Bone marrow (tissue), 2 donors: ENCODE results near the gene PPP1R16B.

Experiments used
- DNase-seq, 2 donors: peaks; one replicate each; lab custom pipeline; 2025; lab: John Stamatoyannopoulos, UW

Gene PPP1R16B

DNA sequence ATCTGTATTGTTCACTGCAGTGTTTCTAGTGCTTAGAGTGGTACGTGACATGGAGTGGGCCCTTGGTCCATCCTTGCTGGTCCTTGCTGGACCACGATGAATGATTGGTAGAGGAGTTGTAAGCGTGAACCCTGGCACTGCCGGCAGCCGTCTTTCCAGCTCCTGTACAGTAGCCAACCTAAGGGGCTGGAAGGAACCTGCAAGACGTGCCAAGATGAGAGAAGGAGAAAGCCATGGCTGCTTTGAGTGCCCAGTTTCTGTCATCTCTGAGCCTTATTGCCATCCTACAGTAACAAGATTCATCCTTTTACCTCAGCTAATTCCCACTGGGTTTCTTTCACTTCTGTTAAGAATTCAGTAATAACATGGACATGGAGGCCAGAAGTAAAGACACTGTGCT lies 162.6 kb downstream of the PPP1R16B start:
- DNase-seq, result no peak

DNA sequence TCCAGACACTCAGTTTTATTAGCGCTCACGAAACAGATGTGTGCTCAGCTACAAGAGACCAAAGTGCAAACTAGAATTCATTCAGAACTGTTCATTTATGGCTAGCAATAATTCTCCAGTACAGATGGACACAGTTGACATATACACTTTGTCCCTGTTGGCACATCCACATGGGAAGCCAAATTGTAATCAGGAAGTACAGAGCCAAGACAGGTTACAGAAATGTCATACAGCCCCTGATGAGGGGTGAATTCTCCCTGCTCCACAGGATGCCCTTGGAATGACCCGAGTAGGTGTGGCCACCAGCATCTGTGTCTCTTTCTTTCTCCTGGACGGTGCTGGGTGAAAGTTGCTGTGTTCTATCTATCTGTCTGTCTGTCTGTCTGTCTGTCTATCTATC lies 164.2 kb downstream of the PPP1R16B start:
- no peak for DNase-seq

DNA sequence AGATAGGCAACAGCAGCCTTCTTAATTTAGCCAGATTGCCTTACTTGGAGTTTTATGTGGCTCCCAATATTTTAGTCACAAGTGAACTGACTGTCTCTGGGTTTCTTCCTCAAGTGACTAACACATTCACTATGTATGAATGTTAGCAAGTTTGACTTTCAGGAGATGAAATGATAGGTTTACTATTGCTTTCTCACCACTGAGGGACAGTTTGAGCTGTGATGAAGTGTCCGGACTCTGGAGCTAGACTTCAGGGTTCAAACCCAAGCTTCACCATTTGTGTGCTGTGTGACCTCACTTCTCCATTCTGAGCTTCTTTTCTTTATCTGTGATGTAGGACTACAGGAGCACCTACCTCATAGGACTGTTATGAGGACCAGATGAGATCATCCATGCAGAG lies 164.8 kb downstream of the PPP1R16B start:
- no peak for DNase-seq
